Measurements from ENCODE around the gene URB1.

GRCh38 chr21:32426592-32427051 lies 33.8 kb upstream of the URB1 start:
- no peak for TF ChIP-seq CTCF (conservative IDR thresholded peaks at IDR 0.05; ENCODE audit: low read length)
- TF ChIP-seq EZH2phosphoT487 (IDR thresholded peaks at IDR 0.05; ENCODE audit: borderline replicate concordance, low read depth, low read length) = no peak
